H9 (cell line): ENCODE data around the gene BRF1. TPM values are rescaled to one million over a fixed set of nuclear protein-coding genes. Genes with fewer than 3 reads are reported as not detected.
A peak's percentile ranks its signal among the peaks of the same experiment; 100 is the strongest.

Source experiments
- DNase-seq: peaks from one replicate; pipeline ENCODE4 v3.0.0-alpha.2; 2017
- H2AFZ ChIP-seq: one replicate; pipeline ENCODE4 v1.6.1; 2013; ENCODE audit warnings: mild to moderate bottlenecking, low read length, control low read depth, moderate library complexity
- H2AK5ac ChIP-seq: 2 replicates; pipeline ENCODE4 v1.6.1; 2013; ENCODE audit warnings: low read length, control low read depth, mixed read lengths; ENCODE audit not compliant: insufficient read length
- H2BK120ac ChIP-seq: one replicate; pipeline ENCODE4 v1.6.1; 2013; ENCODE audit warnings: low read depth, mild to moderate bottlenecking, low read length, control low read depth, inconsistent platforms; ENCODE audit not compliant: poor library complexity, severe bottlenecking
- H2BK12ac ChIP-seq: 2 replicates; pipeline ENCODE4 v1.6.1; 2013; ENCODE audit warnings: low read length, control low read depth, mixed read lengths, low read depth; ENCODE audit not compliant: insufficient read length
- H2BK15ac ChIP-seq: 2 replicates; pipeline ENCODE4 v1.6.1; 2013; ENCODE audit warnings: low read depth, low read length, control low read depth
- H2BK20ac ChIP-seq: one replicate; pipeline ENCODE4 v1.6.1; 2013; ENCODE audit warnings: low read depth, mild to moderate bottlenecking, low read length, control low read depth, inconsistent platforms; ENCODE audit not compliant: poor library complexity, severe bottlenecking
- H2BK5ac ChIP-seq: 2 replicates; pipeline ENCODE4 v1.6.1; 2013; ENCODE audit warnings: low read length, control low read depth, mixed read lengths; ENCODE audit not compliant: insufficient read length
- H3K14ac ChIP-seq: 2 replicates; pipeline ENCODE4 v1.6.1; 2013; ENCODE audit warnings: low read length, control low read depth; ENCODE audit not compliant: insufficient read depth
- H3K18ac ChIP-seq: 2 replicates; pipeline ENCODE4 v1.6.1; 2013; ENCODE audit warnings: low read depth, mild to moderate bottlenecking, mixed read lengths, low read length, control low read depth; ENCODE audit not compliant: insufficient read length
- H3K23ac ChIP-seq: 2 replicates; pipeline ENCODE4 v1.6.1; 2013; ENCODE audit warnings: low read length, control low read depth, mixed read lengths, low read depth; ENCODE audit not compliant: insufficient read length
- H3K23me2 ChIP-seq: 2 replicates; pipeline ENCODE4 v1.6.1; 2013; ENCODE audit warnings: low read depth, mild to moderate bottlenecking, mixed read lengths, low read length, control low read depth; ENCODE audit not compliant: insufficient read length, poor library complexity, severe bottlenecking
- H3K27ac ChIP-seq: 2 replicates; pipeline ENCODE4 v1.5.1; 2013; ENCODE audit warnings: low read length, control low read depth, mixed read lengths, low read depth; ENCODE audit not compliant: insufficient read length
- H3K27me3 ChIP-seq: 2 replicates; pipeline ENCODE4 v1.6.1; 2013; ENCODE audit warnings: low read length, control low read depth, inconsistent platforms; ENCODE audit not compliant: insufficient read depth
- H3K4ac ChIP-seq: 2 replicates; pipeline ENCODE4 v1.6.1; 2013; ENCODE audit warnings: low read depth, mild to moderate bottlenecking, control low read depth, inconsistent platforms, low read length, moderate library complexity
- H3K4me1 ChIP-seq: 2 replicates; pipeline ENCODE4 v1.6.1; 2013; ENCODE audit warnings: low read length, control low read depth, inconsistent platforms; ENCODE audit not compliant: insufficient read depth
- H3K4me2 ChIP-seq: 2 replicates; pipeline ENCODE4 v1.6.1; 2013; ENCODE audit warnings: low read length, control low read depth, mixed read lengths; ENCODE audit not compliant: insufficient read length, insufficient read depth
- H3K56ac ChIP-seq: 2 replicates; pipeline ENCODE4 v1.6.1; 2013; ENCODE audit warnings: low read depth, mild to moderate bottlenecking, mixed read lengths, low read length, control low read depth; ENCODE audit not compliant: insufficient read length
- H3K79me1 ChIP-seq: 2 replicates; pipeline ENCODE4 v1.6.1; 2013; ENCODE audit warnings: low read depth, mild to moderate bottlenecking, moderate library complexity, low read length, control low read depth, inconsistent platforms; ENCODE audit not compliant: insufficient read depth, poor library complexity, severe bottlenecking
- H3K79me2 ChIP-seq: 2 replicates; pipeline ENCODE4 v1.6.1; 2013; ENCODE audit warnings: low read length, control low read depth, inconsistent platforms; ENCODE audit not compliant: insufficient read depth
- H3K9ac ChIP-seq: 2 replicates; pipeline ENCODE4 v1.6.1; 2013; ENCODE audit warnings: low read length, control low read depth, mixed read lengths; ENCODE audit not compliant: insufficient read length; ENCODE audit errors: extremely low read depth
- H3K9me3 ChIP-seq: one replicate; pipeline ENCODE4 v1.6.1; 2013; ENCODE audit warnings: low read depth, low read length, inconsistent platforms; ENCODE audit not compliant: control insufficient read depth
- H3T11ph ChIP-seq: one replicate; pipeline ENCODE4 v1.6.1; 2013; ENCODE audit warnings: mild to moderate bottlenecking, low read length, control low read depth, inconsistent platforms
- H4K20me1 ChIP-seq: one replicate; pipeline ENCODE4 v1.6.1; 2013; ENCODE audit not compliant: control insufficient read depth, insufficient read length, insufficient read depth
- H4K5ac ChIP-seq: 2 replicates; pipeline ENCODE4 v1.6.1; 2013; ENCODE audit warnings: low read depth, mild to moderate bottlenecking, mixed read lengths, low read length, control low read depth; ENCODE audit not compliant: insufficient read length
- H4K8ac ChIP-seq: replicated peaks from 2 replicates; pipeline ENCODE4 v1.6.1; 2013; ENCODE audit warnings: low read length, control low read depth, mixed read lengths, low read depth; ENCODE audit not compliant: insufficient read length
- H4K91ac ChIP-seq: 2 replicates; pipeline ENCODE4 v1.6.1; 2013; ENCODE audit warnings: low read depth, mild to moderate bottlenecking, moderate library complexity, mixed read lengths, low read length, control low read depth; ENCODE audit not compliant: insufficient read length
- H3K27ac Mint-ChIP-seq, 3 experiments: 2 replicates in 2 of 3; 3 replicates in 1 of 3; pipeline ENCODE4 v1.8.0; 2020 to 2021; ENCODE audit warnings: mixed read lengths in 3 of 3, mild to moderate bottlenecking in 1 of 3, moderate library complexity in 1 of 3
- H3K27me3 Mint-ChIP-seq: 2 replicates; pipeline ENCODE4 v1.8.0; 2021; ENCODE audit warnings: low read depth, mild to moderate bottlenecking, moderate library complexity, mixed read lengths
- H3K36me3 Mint-ChIP-seq, 3 experiments: 2 replicates in 2 of 3; 3 replicates in 1 of 3; pipeline ENCODE4 v1.8.0; 2020 to 2021; ENCODE audit warnings: low read depth in 3 of 3, mixed read lengths in 3 of 3; ENCODE audit not compliant: insufficient read depth in 1 of 3
- H3K4me1 Mint-ChIP-seq, 2 experiments: 2 replicates each; pipeline ENCODE4 v1.8.0; 2020; ENCODE audit warnings: mixed read lengths in 2 of 2
- H3K4me3 Mint-ChIP-seq, 2 experiments: 2 replicates in 1 of 2; 3 replicates in 1 of 2; pipeline ENCODE4 v1.8.0; 2020 to 2021; ENCODE audit warnings: mild to moderate bottlenecking in 2 of 2, mixed read lengths in 2 of 2, moderate library complexity in 1 of 2
- H3K9me3 Mint-ChIP-seq, 2 experiments: 2 replicates in 1 of 2; 3 replicates in 1 of 2; pipeline ENCODE4 v1.8.0; 2020; ENCODE audit warnings: mild to moderate bottlenecking in 2 of 2, mixed read lengths in 2 of 2, moderate library complexity in 1 of 2
- CTCF ChIP-seq: fragments of 200-600 bp; sonication (generic); conservative IDR thresholded peaks from 3 replicates; pipeline ENCODE4 v1.8.0; 2021; ENCODE audit warnings: antibody characterized with exemption, mild to moderate bottlenecking
- WGBS: extraction: QIAGEN DNeasy Blood & Tissue Kit; methylation state at CpG from one replicate; pipeline ENCODE4 v1.1.7; 2013; ENCODE audit warnings: missing lambda C conversion rate, low lambda C conversion rate, mixed read lengths; ENCODE audit not compliant: insufficient read length; ENCODE audit errors: extremely low coverage; 5-methylcytosine and 5-hydroxymethylcytosine counted together
- total RNA-seq: library from RNA; stranded (reverse); gene quantifications from 2 replicates; pipeline ENCODE4 v1.2.1, GENCODE V29; 2021

BRF1 gene
- total RNA-seq, 1 experiment from 2014 or later, result 28.3 TPM

GRCh38 chr14:105178069-105178867 is 122.5 kb downstream of the BRF1 start:
- 0 out of 7 replicates have a peak overlapping the region, but pooled peaks of 1 of the 3 experiments have one; percentile 56 for H3K27ac Mint-ChIP-seq
- H3K23me2 ChIP-seq, result peaks cover 2% of the 10 kb centered on the region
- no peaks in the 10 kb centered on the region for H3K4me1 ChIP-seq
- no peaks in the 10 kb centered on the region for H4K20me1 ChIP-seq
- no peak overlapping the region for H3K4ac ChIP-seq
- no peak for DNase-seq
- peaks cover 4 to 10% of the 10 kb centered on the region in 2 experiments; a peak in 3 of 4 replicates for H3K4me1 Mint-ChIP-seq
- no peak overlapping the region for H2BK5ac ChIP-seq
- 0 out of 3 replicates have a peak, but pooled peaks have one; percentile 19 for TF ChIP-seq CTCF
- no peaks in the 10 kb centered on the region for H3K36me3 Mint-ChIP-seq
- no peak overlapping the region for H3K23ac ChIP-seq
- no peak overlapping the region for H3K18ac ChIP-seq
- H2BK12ac ChIP-seq, result no peak overlapping the region
- H3K9ac ChIP-seq, result no peak overlapping the region
- no peaks in the 10 kb centered on the region for H3K9me3 ChIP-seq
- peaks cover 18% of the 10 kb centered on the region for H3K27me3 Mint-ChIP-seq
- H4K5ac ChIP-seq, result no peak overlapping the region
- no peaks in the 10 kb centered on the region for H3K79me1 ChIP-seq
- H4K8ac ChIP-seq, result no peak overlapping the region
- no peak overlapping the region for H2AFZ ChIP-seq
- H2BK120ac ChIP-seq, result no peak overlapping the region
- H3K4me2 ChIP-seq, result no peak overlapping the region
- H3K56ac ChIP-seq, result no peak overlapping the region
- no peak overlapping the region for H3K4me3 Mint-ChIP-seq
- H3K79me2 ChIP-seq, result no peaks in the 10 kb centered on the region
- H2AK5ac ChIP-seq, result no peak overlapping the region
- no peaks in the 10 kb centered on the region for H3K9me3 Mint-ChIP-seq
- H2BK15ac ChIP-seq, result peak overlapping the region; percentile 73; the same call in 1 of the 2 replicates
- H3K14ac ChIP-seq, result no peak overlapping the region; the same call in 1 of the 2 replicates
- no peak overlapping the region for H4K91ac ChIP-seq
- no peak overlapping the region for H3K27ac ChIP-seq
- no peak overlapping the region for H3T11ph ChIP-seq
- no CpG with 5 or more reads among the region's 19 CpGs for WGBS
- H2BK20ac ChIP-seq, result no peak overlapping the region
- H3K27me3 ChIP-seq, result no peaks in the 10 kb centered on the region; the same call in 1 of the 2 replicates
